Measurements from ENCODE around the gene THSD4. TPM values are rescaled to one million over a fixed set of nuclear protein-coding genes. Genes with fewer than 3 reads are reported as not detected.

THSD4 gene
- total and polyA plus RNA-seq, 7 donors: 0.21 to 3.1 (median 1.8) TPM

DNA sequence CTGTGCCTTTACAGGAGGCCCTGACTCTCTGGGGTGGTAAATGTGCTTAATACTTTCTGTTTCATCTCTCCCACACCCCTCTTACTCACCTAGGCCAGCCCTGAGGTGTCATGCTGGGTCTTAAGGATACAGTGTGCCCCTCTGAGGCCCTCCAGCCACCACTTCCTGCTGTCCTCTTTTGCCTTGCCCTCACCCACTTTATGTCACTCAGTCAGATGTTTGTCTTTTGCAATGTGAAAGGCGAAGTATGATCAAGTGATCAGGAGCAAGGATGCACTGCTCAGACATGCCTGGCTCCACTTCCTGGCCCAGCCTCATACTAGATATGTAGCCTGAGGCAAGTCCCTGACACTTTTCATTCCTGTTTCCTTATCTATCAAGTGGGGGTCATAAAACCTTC lies 356.1 kb downstream of the THSD4 start:
- no peaks in the 10 kb centered on the region for H3K4me1 ChIP-seq
- TF ChIP-seq CTCF (IDR thresholded peaks at IDR 0.05): no peak

DNA sequence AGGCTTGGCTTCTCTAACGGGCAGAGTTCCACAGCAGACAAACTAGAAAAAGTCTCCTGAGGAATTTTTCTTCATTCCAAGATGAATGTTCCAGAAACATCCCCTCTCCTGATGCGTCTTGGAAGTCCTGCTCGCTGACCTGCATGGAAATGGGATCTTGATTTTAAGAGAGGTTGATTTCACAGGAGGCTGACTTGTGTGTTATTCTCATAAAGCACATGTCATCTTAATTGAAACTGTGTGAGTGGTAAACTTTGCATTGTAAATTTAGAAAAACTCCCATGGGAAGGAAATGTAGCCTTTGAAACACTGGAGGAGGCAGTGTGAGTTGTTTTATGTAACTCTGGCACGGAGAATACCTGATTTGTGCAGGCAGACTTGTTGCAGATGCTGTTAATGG lies 357.3 kb downstream of the THSD4 start:
- WGBS, 3 donors: 71 to 78% (median 73%) methylated on average over 4 of the region's 4 CpGs
- TF ChIP-seq CTCF (IDR thresholded peaks at IDR 0.05): no peak
- H3K4me1 ChIP-seq: no peaks in the 10 kb centered on the region
- H3K4me3 ChIP-seq: no peak overlapping the region
- H3K27ac ChIP-seq: no peak overlapping the region
- intact Hi-C loops (cut with DNase I): no loop called here
- no peak for DNase-seq
- H3K9me3 ChIP-seq: no peaks in the 10 kb centered on the region
- no peaks in the 10 kb centered on the region for H3K27me3 ChIP-seq (ENCODE audit: insufficient read depth in 3 of 3, low read length in 2 of 3)
- H3K36me3 ChIP-seq (ENCODE audit: insufficient read depth in 1 of 2, low read depth in 1 of 2): no peaks in the 10 kb centered on the region
- ATAC-seq: no peak

More for the DNA sequence above, 356.1 kb downstream of the THSD4 start:
- H3K4me3 ChIP-seq: no peak overlapping the region
- H3K27ac ChIP-seq: no peak overlapping the region
- intact Hi-C loops (cut with DNase I): no loop called here
- H3K27me3 ChIP-seq (ENCODE audit: insufficient read depth in 3 of 3, low read length in 2 of 3): no peaks in the 10 kb centered on the region
- 95 to 100% (median 96%) methylated on average over 1 of the region's 1 CpG for WGBS, 3 donors
- H3K36me3 ChIP-seq (ENCODE audit: insufficient read depth in 1 of 2, low read depth in 1 of 2): no peaks in the 10 kb centered on the region
- DNase-seq (no peak), ATAC-seq (no peak)
- no peaks in the 10 kb centered on the region for H3K9me3 ChIP-seq

DNA sequence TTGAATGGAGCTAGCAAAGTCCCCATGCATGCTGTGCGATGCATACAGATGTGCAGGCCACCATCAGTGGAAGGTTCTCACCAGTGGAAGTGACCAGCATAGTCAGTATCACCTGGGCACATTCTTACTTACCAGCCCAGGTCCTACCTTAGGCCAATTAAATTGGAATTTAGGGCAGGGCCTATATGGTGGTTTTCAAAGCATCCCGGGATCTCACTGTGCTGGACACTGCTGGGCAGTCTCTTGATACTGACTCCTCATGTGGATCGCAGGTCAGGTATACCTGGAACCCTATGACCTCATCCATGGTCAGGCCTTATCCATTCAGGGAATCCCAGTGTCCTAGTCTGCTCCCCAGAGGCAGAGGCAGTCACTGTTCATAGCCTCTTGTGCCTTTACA lies 358.5 kb downstream of the THSD4 start:
- Histone ChIP-seq H3K27me3 (ENCODE audit: insufficient read depth in 3 of 3, low read length in 2 of 3) (no peaks in the 10 kb centered on the region), H3K4me3 (no peak overlapping the region), H3K27ac (no peak overlapping the region), H3K4me1 (no peaks in the 10 kb centered on the region), H3K9me3 (no peaks in the 10 kb centered on the region), H3K36me3 (ENCODE audit: insufficient read depth in 1 of 2, low read depth in 1 of 2) (no peaks in the 10 kb centered on the region)
- DNase-seq (no peak), ATAC-seq (no peak)
- intact Hi-C loops (cut with DNase I): no loop called here
- WGBS, 3 donors: 83 to 98% (median 98%) methylated on average over 3 of the region's 3 CpGs
- TF ChIP-seq CTCF (IDR thresholded peaks at IDR 0.05): no peak

GRCh38 chr15:71476823-71477222 lies 361.6 kb downstream of the THSD4 start:
- 75 to 81% (median 75%) methylated on average over 8 of the region's 8 CpGs for WGBS, 3 donors
- DNase-seq (no peak), ATAC-seq (no peak)
- intact Hi-C loops (cut with DNase I): no loop called here
- H3K27me3 ChIP-seq (ENCODE audit: insufficient read depth in 3 of 3, low read length in 2 of 3): no peaks in the 10 kb centered on the region
- no peaks in the 10 kb centered on the region for H3K36me3 ChIP-seq (ENCODE audit: insufficient read depth in 1 of 2, low read depth in 1 of 2)
- no peaks in the 10 kb centered on the region for H3K9me3 ChIP-seq
- no peak overlapping the region for H3K27ac ChIP-seq
- no peaks in the 10 kb centered on the region for H3K4me1 ChIP-seq
- H3K4me3 ChIP-seq: no peak overlapping the region
- TF ChIP-seq CTCF (IDR thresholded peaks at IDR 0.05): no peak

DNA sequence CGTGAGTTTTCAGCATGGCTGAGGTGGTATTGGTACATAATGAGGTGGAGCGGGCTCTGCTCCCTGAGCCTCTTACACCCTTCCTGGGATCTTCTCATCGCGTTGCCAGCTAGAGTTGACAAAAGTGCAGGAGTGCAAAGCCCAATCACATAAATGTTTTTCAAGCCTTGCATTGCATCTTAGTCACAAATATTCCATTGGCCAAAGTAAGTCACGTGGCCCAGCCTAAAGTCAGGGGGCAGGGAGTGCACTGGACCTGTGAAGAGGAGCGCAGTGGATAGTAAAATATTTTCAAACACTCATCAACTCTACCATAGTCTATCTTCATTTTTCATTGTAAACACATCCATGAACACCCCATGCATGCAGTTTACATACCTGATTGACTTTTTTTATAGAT lies 365.3 kb downstream of the THSD4 start:
- 75 to 85% (median 78%) methylated on average over 6 of the region's 6 CpGs for WGBS, 3 donors
- DNase-seq (no peak), ATAC-seq (no peak)
- Histone ChIP-seq H3K4me3 (no peak overlapping the region), H3K27ac (no peak overlapping the region), H3K36me3 (ENCODE audit: insufficient read depth in 1 of 2, low read depth in 1 of 2) (no peaks in the 10 kb centered on the region), H3K27me3 (ENCODE audit: insufficient read depth in 3 of 3, low read length in 2 of 3) (no peaks in the 10 kb centered on the region), H3K4me1 (no peaks in the 10 kb centered on the region), H3K9me3 (no peaks in the 10 kb centered on the region)
- no peak for TF ChIP-seq CTCF (IDR thresholded peaks at IDR 0.05)
- intact Hi-C loops (cut with DNase I): no loop called here
